Upper lobe of left lung (tissue), 6 donors: ENCODE results near the gene CHP2. TPM values are rescaled to one million over a fixed set of nuclear protein-coding genes. Genes with fewer than 3 reads are reported as not detected.
A peak's percentile ranks its signal among the peaks of the same experiment; 100 is the strongest.
"Not testable (repeated sequence)": the region's sequence is repeated elsewhere in the genome, so short reads cannot be mapped to it uniquely, and the experiment has no call there.

Experiments used
- ATAC-seq, 2 donors: fragments of 200-7000 bp; cut with Tn5 transposase; one replicate each; pipeline ENCODE4 v1.9.1; 2022; ENCODE audit warnings: mild to moderate bottlenecking in 2 of 2, moderate library complexity in 2 of 2; ENCODE audit not compliant: low FRiP score in 2 of 2
- DNase-seq, 2 donors: peaks; one replicate each; pipeline ENCODE4 v3.0.0-alpha.2; 2019 to 2020
- H3K27ac ChIP-seq, 4 donors: fragments of 200-600 bp; sonication (generic); one replicate each; pipeline ENCODE4 v1.5.1; 2016 to 2019
- H3K27me3 ChIP-seq, 4 donors: fragments of 200-600 bp; sonication (generic); one replicate each; pipeline ENCODE4 v1.5.1; 2017 to 2019
- H3K36me3 ChIP-seq, 4 donors: fragments of 200-600 bp; sonication (generic); one replicate each; pipeline ENCODE4 v1.5.1; 2016 to 2019
- H3K4me1 ChIP-seq, 4 donors: fragments of 200-600 bp; sonication (generic); one replicate each; pipeline ENCODE4 v1.5.1; 2018 to 2019
- H3K4me3 ChIP-seq, 4 donors: fragments of 200-600 bp; sonication (generic); one replicate each; pipeline ENCODE4 v1.5.1; 2017 to 2019; ENCODE audit warnings: mild to moderate bottlenecking in 2 of 4, moderate library complexity in 1 of 4
- H3K9me3 ChIP-seq, 4 donors: fragments of 200-600 bp; sonication (generic); one replicate each; pipeline ENCODE4 v1.5.1; 2018 to 2019
- EP300 ChIP-seq, 4 donors: sonication (generic); formaldehyde crosslinking; IDR thresholded peaks; one replicate each; pipeline ENCODE4 v1.5.1; 2017; ENCODE audit warnings: antibody characterized with exemption in 4 of 4, control low read depth in 2 of 4
- POLR2A ChIP-seq, 4 donors: fragments of 450-650 bp; IDR thresholded peaks; one replicate each; pipeline ENCODE4 v1.5.1; 2016 to 2017; ENCODE audit warnings: antibody characterized with exemption in 4 of 4, mild to moderate bottlenecking in 2 of 4
- POLR2AphosphoS5 ChIP-seq, 2 donors: sonication (generic); formaldehyde crosslinking; IDR thresholded peaks; one replicate each; pipeline ENCODE4 v1.5.1; 2017; ENCODE audit warnings: antibody characterized with exemption in 2 of 2
- WGBS, 2 donors: methylation state at CpG; one replicate each; pipeline ENCODE4 v1.1.5; 2017 to 2018; 5-methylcytosine and 5-hydroxymethylcytosine counted together
- total RNA-seq, 6 donors: library from RNA; depleted of rRNA in 4 of 6; stranded (reverse); fragments of >200 nt in 4 of 6; gene quantifications; one replicate each; pipeline versions ENCODE4 v1.1.0 to v1.2.1, GENCODE V29; 2016 to 2021
- TF ChIP-seq, protein P1 (sequence below), 6 experiments: fragments of 450-650 bp in 4 of 6; fragments of 200-600 bp in 2 of 6; sonication (generic) in 2 of 6; IDR thresholded peaks; one replicate each; pipeline ENCODE4 v1.5.1; 2016 to 2019; ENCODE audit warnings: antibody characterized with exemption in 6 of 6
- donor health status: DM: no; HTN: no; CAD: no; lungs with moderate emphysema.
- donor health status: DM: no; HTN: yes; CAD: no; lungs with severe emphysema.

The CHP2 gene
- total RNA-seq, 6 donors from 2014 or later: 0.20 to 5.2 TPM; not detected in 4

DNA sequence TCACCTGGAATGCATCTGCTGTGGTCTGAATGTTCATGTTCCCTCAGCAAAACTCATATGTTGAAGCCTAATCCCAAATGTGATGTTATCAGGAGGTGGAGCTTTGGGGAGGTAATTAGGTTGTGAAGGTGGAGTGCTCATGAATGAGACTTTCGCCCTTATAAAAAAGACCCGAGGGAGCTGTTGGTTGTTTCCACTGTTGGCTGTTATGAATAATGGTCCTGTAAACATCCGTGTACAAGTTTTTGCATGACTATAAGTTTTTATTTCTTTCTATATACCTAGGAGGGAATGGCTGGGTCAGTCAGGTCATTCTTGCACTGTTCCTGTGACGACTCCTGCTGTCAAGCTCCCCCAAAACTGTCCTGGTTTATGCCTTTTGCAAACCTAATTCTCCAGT, 9.6 kb upstream of the CHP2 start:
- 81 to 92% methylated on average over 4 of the region's 4 CpGs for WGBS, 2 donors
- Histone ChIP-seq H3K36me3 (no peaks in the 10 kb centered on the region), H3K4me3 (no peak overlapping the region), H3K9me3 (no peaks in the 10 kb centered on the region), H3K27me3 (no peaks in the 10 kb centered on the region), H3K27ac (no peak overlapping the region), H3K4me1 (no peaks in the 10 kb centered on the region)
- no peak for DNase-seq
- no peak for ATAC-seq
- TF ChIP-seq POLR2AphosphoS5 (IDR thresholded peaks at IDR 0.05) (no peak), POLR2A (IDR thresholded peaks at IDR 0.05) (no peak), EP300 (IDR thresholded peaks at IDR 0.05) (no peak)
- TF ChIP-seq, protein P1, sequence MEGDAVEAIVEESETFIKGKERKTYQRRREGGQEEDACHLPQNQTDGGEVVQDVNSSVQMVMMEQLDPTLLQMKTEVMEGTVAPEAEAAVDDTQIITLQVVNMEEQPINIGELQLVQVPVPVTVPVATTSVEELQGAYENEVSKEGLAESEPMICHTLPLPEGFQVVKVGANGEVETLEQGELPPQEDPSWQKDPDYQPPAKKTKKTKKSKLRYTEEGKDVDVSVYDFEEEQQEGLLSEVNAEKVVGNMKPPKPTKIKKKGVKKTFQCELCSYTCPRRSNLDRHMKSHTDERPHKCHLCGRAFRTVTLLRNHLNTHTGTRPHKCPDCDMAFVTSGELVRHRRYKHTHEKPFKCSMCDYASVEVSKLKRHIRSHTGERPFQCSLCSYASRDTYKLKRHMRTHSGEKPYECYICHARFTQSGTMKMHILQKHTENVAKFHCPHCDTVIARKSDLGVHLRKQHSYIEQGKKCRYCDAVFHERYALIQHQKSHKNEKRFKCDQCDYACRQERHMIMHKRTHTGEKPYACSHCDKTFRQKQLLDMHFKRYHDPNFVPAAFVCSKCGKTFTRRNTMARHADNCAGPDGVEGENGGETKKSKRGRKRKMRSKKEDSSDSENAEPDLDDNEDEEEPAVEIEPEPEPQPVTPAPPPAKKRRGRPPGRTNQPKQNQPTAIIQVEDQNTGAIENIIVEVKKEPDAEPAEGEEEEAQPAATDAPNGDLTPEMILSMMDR (IDR thresholded peaks at IDR 0.05): no peak

DNA sequence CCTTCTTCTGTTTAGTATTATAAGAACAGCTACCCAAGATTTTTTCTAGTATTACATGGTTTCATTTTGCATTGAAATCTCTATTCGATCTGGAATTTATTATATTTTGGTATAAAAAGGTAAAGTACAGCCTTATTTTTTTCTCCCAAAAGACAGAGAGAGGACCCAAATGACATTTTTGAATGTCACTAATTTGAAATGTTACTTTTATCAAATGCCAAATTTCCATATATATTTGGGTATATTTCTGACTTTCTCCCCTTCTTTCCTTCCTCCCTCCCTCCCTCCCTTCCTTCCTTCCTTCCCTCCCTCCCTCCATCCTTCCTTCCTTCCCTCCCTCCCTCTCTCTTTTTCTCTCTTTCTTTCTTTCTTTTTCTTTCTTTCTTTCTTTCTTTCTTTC, 6.2 kb upstream of the CHP2 start:
- ATAC-seq (no peak), DNase-seq (no peak)
- no peaks in the 10 kb centered on the region for H3K36me3 ChIP-seq
- no peaks in the 10 kb centered on the region for H3K27me3 ChIP-seq
- H3K9me3 ChIP-seq: no peaks in the 10 kb centered on the region
- H3K4me1 ChIP-seq: no peaks in the 10 kb centered on the region
- H3K4me3 ChIP-seq: no peak overlapping the region
- H3K27ac ChIP-seq: no peak overlapping the region
- WGBS, 2 donors: 66 to 74% methylated on average over 1 of the region's 1 CpG
- TF ChIP-seq EP300 (IDR thresholded peaks at IDR 0.05) (no peak), POLR2AphosphoS5 (IDR thresholded peaks at IDR 0.05) (no peak), POLR2A (IDR thresholded peaks at IDR 0.05) (no peak)
- TF ChIP-seq, protein P1 (IDR thresholded peaks at IDR 0.05): no peak

DNA sequence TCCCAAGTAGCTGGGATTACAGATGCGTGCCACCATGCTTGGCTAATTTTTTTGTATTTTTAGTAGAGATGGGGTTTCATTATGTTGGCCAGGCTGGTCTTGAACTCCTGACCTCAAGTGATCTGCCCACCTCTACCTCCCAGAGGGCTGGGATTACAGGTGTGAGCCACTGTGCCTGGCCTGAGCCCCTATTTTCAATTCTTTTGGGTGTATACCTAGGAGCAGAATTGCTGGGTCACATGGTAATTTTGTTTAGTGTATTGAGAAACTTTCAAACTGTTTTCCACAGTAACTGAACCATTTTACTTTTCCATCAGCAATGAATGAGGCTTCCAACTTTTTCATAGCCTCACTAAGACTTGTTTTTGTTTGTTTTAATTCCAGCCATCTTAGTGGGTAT, 3.8 kb upstream of the CHP2 start:
- peaks cover 0 to 15% (median 12%) of the 10 kb centered on the region in 4 donors for H3K27me3 ChIP-seq
- not testable (repeated sequence) for H3K27ac ChIP-seq, H3K9me3 ChIP-seq, H3K36me3 ChIP-seq, DNase-seq, H3K4me3 ChIP-seq, ATAC-seq
- peaks cover 7 to 14% (median 9%) of the 10 kb centered on the region in 4 donors for H3K4me1 ChIP-seq
- 88 to 100% methylated on average over 1 of the region's 1 CpG for whole genome bisulfite sequencing, 2 donors

DNA sequence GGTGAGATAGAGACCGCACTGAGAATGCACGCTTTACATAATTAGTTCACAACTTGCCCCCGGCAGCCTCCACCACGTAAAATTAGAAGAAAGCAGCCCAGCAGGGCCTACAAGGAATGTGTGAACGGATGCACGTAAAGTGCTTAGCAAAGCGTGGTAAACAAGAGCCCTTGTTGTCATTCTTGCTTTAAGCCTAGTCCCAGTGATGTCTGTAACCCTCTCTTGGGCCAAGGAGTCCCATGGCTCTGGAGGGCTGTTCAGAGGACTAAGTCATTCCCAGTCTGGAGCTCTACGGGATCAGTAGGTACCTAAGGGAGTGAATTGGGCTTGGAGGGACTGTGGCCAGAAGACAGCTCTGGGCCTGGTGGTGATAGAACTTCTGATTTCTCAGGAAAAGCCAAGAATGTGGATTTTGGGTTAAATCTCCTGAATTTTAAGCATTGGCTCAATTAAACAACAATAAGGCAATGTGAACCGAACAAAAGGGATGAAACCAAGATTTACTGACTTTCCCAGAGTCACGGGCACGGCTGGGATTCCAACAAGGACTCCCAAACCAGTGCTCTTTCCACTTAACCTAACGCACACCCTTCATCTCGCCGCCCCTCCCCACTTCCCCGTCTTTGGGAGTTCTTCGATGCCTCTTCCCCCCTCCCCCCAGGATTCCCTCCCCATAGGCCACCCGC, 775 bp upstream of the CHP2 start:
- no peak overlapping the region for H3K27ac ChIP-seq
- 41 to 46% methylated on average over 17 of the region's 17 CpGs for WGBS, 2 donors
- DNase-seq: no peak
- no peaks in the 10 kb centered on the region for H3K36me3 ChIP-seq
- no peaks in the 10 kb centered on the region for H3K9me3 ChIP-seq
- no peak overlapping the region for H3K4me3 ChIP-seq
- TF ChIP-seq, protein P1 (IDR thresholded peaks at IDR 0.05): no peak
- TF ChIP-seq POLR2A (IDR thresholded peaks at IDR 0.05): no peak
- no peak for TF ChIP-seq EP300 (IDR thresholded peaks at IDR 0.05)
- no peak for TF ChIP-seq POLR2AphosphoS5 (IDR thresholded peaks at IDR 0.05)
- no peak for ATAC-seq
- H3K4me1 ChIP-seq: peaks cover 7 to 14% (median 9%) of the 10 kb centered on the region in 4 donors
- peaks cover 0 to 15% (median 12%) of the 10 kb centered on the region in 4 donors for H3K27me3 ChIP-seq

DNA sequence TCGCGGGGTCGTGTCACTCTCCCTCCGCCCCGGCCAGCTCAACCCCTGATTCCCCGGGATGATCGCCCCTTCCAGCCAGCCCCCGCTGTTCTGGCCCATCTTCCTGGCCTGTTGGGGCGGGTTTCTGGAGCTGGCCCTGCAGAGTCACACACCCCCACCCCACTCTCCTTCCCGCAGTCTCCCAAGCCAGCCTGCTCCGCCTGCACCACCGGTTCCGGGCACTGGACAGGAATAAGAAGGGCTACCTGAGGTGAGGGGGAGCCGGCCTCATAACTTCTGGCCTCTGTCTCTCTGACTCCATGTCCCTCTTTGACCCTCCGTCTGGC, 621 bp downstream of the CHP2 start:
- peak in 1 of 2 donors; percentile 8 for ATAC-seq
- TF ChIP-seq POLR2A (IDR thresholded peaks at IDR 0.05) (no peak), EP300 (IDR thresholded peaks at IDR 0.05) (no peak), POLR2AphosphoS5 (IDR thresholded peaks at IDR 0.05) (no peak)
- TF ChIP-seq, protein P1 (IDR thresholded peaks at IDR 0.05): no peak
- Histone ChIP-seq H3K4me3 (no peak overlapping the region), H3K9me3 (no peaks in the 10 kb centered on the region), H3K36me3 (no peaks in the 10 kb centered on the region), H3K4me1 (peaks cover 7 to 14% (median 9%) of the 10 kb centered on the region in 4 donors), H3K27me3 (peaks cover 0 to 15% (median 12%) of the 10 kb centered on the region in 4 donors), H3K27ac (no peak overlapping the region)
- peak in 1 of 2 donors; percentile 50 for DNase-seq
- WGBS, 2 donors: 43 to 57% methylated on average over 7 to 15 of the region's 15 CpGs
